A375 (cell line): ENCODE measurements around the gene C10orf67. TPM values are rescaled to one million over a fixed set of nuclear protein-coding genes. Genes with fewer than 3 reads are reported as not detected.

ENCODE experiments used
- small RNA-seq: library from RNA; depleted of rRNA; stranded (forward); fragments of <200 nt; gene quantifications from one replicate; pipeline ENCODE3, GENCODE V24; 2014
- total RNA-seq: library from RNA; depleted of rRNA; stranded (reverse); fragments of >200 nt; shearing (Covaris generic); gene quantifications from 2 replicates; pipeline ENCODE4 v1.2.3, GENCODE V29; 2014; rRNA removed

C10orf67 gene
- not detected in 2 replicates for total RNA-seq

DNA sequence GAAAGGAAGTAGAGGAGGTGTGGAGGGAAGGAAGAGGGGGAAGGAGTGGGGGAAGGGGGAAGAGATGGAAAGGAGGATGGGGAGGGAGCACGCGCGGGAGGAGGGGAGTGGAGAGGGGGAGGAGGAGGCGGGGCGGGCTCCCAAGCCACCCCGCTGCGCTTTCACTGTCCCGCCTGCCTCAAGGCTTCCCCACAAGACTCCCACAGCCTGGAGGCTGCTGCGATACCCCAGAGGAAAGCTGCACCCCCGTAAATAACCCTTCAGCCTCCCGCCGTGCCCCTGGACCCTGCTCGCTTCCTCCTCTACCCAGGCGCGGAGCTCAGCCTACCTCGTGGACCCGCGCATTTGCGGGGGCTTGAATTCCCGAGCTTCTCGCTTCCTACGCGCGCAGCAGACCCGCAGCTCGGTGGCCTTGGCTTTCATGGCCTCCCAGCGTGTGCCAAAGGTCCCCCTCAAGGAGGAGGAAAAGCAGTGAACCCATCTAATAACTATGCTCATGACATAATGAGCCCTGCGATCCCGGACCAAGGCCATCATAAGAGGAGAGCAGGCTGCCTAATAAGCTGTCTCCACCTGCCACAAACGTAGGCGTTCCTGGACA is at the start of gene C10orf67:
TSS of gene C10orf67 (minus strand) at position 557 of the 601 bp plus-strand sequence. CDS start at position 534, 23 bp downstream.

DNA sequence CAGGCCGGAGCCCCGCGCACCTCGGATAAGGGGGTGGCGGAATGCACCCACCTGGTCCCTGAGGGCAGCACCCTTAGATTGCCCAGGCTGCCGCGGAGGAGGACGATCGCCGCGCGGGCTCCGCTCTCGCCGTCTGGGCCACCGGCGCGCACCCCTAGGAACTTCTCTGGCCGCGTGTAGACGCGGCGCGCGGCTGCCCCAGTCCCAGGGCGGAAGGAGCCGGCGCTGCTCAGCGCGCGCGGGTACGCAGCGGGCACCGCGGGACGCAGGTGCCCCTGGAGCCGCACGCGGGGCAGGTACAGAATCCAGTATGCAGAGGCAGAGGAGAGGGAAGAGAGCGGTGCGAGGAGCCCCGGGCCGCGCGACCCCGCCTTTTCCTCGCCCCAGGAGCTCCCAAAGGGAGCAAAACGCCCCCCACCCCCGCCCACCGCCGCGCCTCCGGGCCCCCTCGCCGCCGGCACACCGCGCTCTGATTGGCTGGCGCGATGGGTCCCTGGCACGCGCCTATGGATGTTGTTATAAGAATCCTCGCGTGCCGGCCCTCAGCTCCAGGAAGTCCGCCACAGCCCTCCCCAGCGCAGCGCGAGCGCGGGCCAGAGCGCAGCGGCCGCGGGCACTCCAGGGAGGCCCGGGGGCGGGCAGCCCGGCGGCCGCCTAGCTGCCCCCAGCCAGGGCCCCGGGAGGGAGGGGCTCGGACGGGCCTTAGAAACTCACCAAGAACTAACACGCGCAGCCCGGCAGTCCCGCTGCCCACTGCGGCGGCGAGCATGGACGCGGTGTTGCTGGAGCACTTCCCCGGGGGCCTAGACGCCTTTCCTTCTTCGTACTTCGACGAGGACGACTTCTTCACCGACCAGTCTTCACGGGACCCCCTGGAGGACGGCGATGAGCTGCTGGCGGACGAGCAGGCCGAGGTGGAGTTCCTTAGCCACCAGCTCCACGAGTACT is 152.6 kb downstream of the C10orf67 start, which contains the start of gene PTF1A:
TSS of gene PTF1A (plus strand) at position 549 of the 948 bp plus-strand sequence. CDS start at position 768, 219 bp downstream.

Small RNA genes within 50 kb of the gene (small RNA-seq; reads per million reads assigned to genes)
- gene MIR1254-2: not detected
- not detected for gene RF00561

Other genes starting within 250 kb of the C10orf67 start
- 13.1 and 14.8 TPM in 2 replicates for gene MSRB2, start 249.2 kb downstream of the C10orf67 start, total RNA-seq
- gene PTF1A, start 152.5 kb downstream of the C10orf67 start, total RNA-seq: not detected in 2 replicates
- 3.9 and 4.2 TPM in 2 replicates for gene OTUD1, start 94.3 kb upstream of the C10orf67 start, total RNA-seq